Neural progenitor cell (in vitro differentiated cells): ENCODE results near the gene NUP107. TPM values are rescaled to one million over a fixed set of nuclear protein-coding genes. Genes with fewer than 3 reads are reported as not detected.
"Not testable (repeated sequence)": the region's sequence is repeated elsewhere in the genome, so short reads cannot be mapped to it uniquely, and the experiment has no call there.

Source experiments
- DNase-seq: peaks from one replicate; pipeline ENCODE4 v3.0.0-alpha.2; 2016; ENCODE audit warnings: low spot score
- H2AFZ ChIP-seq: fragments of 200-600 bp; sonication (generic); replicated peaks from 2 replicates; pipeline ENCODE4 v1.6.1; 2016; ENCODE audit warnings: antibody characterized with exemption
- H3F3A ChIP-seq: fragments of 200-600 bp; sonication (generic); 2 replicates; pipeline ENCODE4 v1.6.1; 2016; ENCODE audit warnings: antibody characterized with exemption, low read depth
- H3K27ac ChIP-seq: fragments of 200-600 bp; sonication (generic); 2 replicates; pipeline ENCODE4 v1.5.1; 2016; ENCODE audit warnings: mild to moderate bottlenecking
- H3K27me3 ChIP-seq: fragments of 200-600 bp; sonication (generic); 2 replicates; pipeline ENCODE4 v1.6.1; 2016; ENCODE audit warnings: mild to moderate bottlenecking, moderate library complexity
- H3K36me3 ChIP-seq: fragments of 200-600 bp; sonication (generic); 2 replicates; pipeline ENCODE4 v1.5.1; 2016
- H3K4me1 ChIP-seq: fragments of 200-600 bp; sonication (generic); 2 replicates; pipeline ENCODE4 v1.6.1; 2016; ENCODE audit warnings: mixed run types
- H3K4me2 ChIP-seq: fragments of 200-600 bp; sonication (generic); 2 replicates; pipeline ENCODE4 v1.6.1; 2016
- H3K4me3 ChIP-seq: fragments of 200-600 bp; sonication (generic); 2 replicates; pipeline ENCODE4 v1.5.1; 2016
- H3K79me2 ChIP-seq: fragments of 200-600 bp; sonication (generic); 2 replicates; pipeline ENCODE4 v1.6.1; 2016; ENCODE audit warnings: low read depth
- H3K9ac ChIP-seq: fragments of 200-600 bp; sonication (generic); 2 replicates; pipeline ENCODE4 v1.6.1; 2016
- H3K9me3 ChIP-seq: fragments of 200-600 bp; sonication (generic); 2 replicates; pipeline ENCODE4 v1.5.1; 2016; ENCODE audit warnings: low read depth
- H4K20me1 ChIP-seq: fragments of 200-600 bp; sonication (generic); 2 replicates; pipeline ENCODE4 v1.6.1; 2016; ENCODE audit warnings: low read depth
- H3K27ac Mint-ChIP-seq: 3 replicates; pipeline ENCODE4 v1.8.0; 2021; ENCODE audit warnings: mixed read lengths
- H3K27me3 Mint-ChIP-seq: 2 replicates; pipeline ENCODE4 v1.8.0; 2022; ENCODE audit warnings: low read depth, mild to moderate bottlenecking, inconsistent platforms, moderate library complexity, mixed read lengths; ENCODE audit not compliant: insufficient read depth
- H3K36me3 Mint-ChIP-seq: 3 replicates; pipeline ENCODE4 v1.8.0; 2021; ENCODE audit warnings: mixed read lengths
- H3K4me1 Mint-ChIP-seq: 3 replicates; pipeline ENCODE4 v1.8.0; 2021; ENCODE audit warnings: mixed read lengths
- H3K4me3 Mint-ChIP-seq: 3 replicates; pipeline ENCODE4 v1.8.0; 2021; ENCODE audit warnings: mild to moderate bottlenecking, moderate library complexity, mixed read lengths
- H3K9me3 Mint-ChIP-seq: 3 replicates; pipeline ENCODE4 v1.8.0; 2020; ENCODE audit warnings: mixed read lengths
- EZH2 ChIP-seq: fragments of 200-600 bp; sonication (generic); IDR thresholded peaks from 2 replicates; pipeline ENCODE4 v1.6.1; 2017; ENCODE audit warnings: antibody characterized with exemption, mild to moderate bottlenecking, moderate library complexity
- EZH2phosphoT487 ChIP-seq: fragments of 200-600 bp; sonication (generic); IDR thresholded peaks from 2 replicates; pipeline ENCODE4 v1.6.1; 2017; ENCODE audit warnings: antibody characterized with exemption
- total RNA-seq: library from RNA; depleted of rRNA; stranded (reverse); fragments of >200 nt; gene quantifications from 2 replicates; pipeline ENCODE4 v1.2.3, GENCODE V29; 2015; ENCODE audit warnings: low replicate concordance
- TF ChIP-seq, protein P1 (sequence below): fragments of 200-600 bp; sonication (generic); IDR thresholded peaks from 2 replicates; pipeline ENCODE4 v1.5.1; 2017; ENCODE audit warnings: antibody characterized with exemption, mild to moderate bottlenecking

Gene NUP107
- 152 and 231 TPM in 2 replicates for total RNA-seq

DNA sequence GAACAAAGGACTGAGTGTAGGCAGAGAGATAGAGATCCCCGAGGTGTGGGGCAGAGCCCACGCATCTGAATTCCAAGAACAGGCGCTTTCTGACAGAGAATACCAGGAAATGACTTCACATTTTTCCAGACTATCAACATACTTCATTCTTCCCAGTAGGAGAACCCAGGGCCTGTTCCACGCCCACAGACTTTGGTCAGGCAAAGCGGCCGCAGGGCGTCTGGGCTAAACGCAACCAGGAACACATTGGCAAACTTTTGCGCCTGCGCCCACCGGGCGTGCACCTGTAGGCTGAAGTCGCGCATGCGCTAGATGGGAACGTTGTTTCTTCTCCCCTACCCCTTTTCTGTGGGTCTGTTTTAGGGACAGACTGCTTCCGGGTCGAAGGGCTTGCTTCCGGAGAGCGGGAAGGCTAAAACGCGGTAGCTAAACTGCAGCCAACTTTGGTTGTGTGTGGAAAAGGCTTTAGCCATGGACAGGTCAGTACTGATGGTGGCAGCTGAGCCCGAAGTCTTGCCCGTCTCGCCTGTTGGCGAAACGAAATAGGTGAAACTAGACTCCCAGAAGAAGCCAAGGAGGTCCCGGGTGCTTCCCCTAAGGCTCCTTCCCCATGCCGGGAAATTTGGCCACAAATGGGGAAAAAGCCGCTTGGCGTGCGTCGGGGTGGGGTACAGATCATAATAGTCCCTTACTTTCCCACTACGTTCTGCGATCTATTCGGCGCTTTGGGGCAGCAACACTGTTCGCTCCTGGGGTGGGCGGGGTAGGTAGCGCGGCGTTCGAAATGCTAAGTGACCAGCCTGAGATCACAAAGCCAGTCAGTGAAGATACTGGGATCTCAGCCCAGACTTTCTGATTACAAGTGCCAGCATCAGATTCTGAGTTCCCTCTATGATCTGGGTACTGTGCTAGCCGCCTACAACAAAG lies at the start of gene NUP107:
Gene NUP107, plus strand, starts transcription at position 384 of the 927 bp plus-strand sequence. Its CDS starts 88 bp downstream, at position 472.
- no peaks in the 10 kb centered on the region for H3K27me3 ChIP-seq
- H3K36me3 ChIP-seq: peaks cover 5% of the 10 kb centered on the region
- Mint-ChIP-seq H3K4me3 (peak within 1 kb of the TSS; percentile 96), H3K9me3 (no peaks in the 10 kb centered on the region), H3K27ac (peak within 1 kb of the TSS; percentile 78), H3K4me1 (peaks cover 26% of the 10 kb centered on the region), H3K36me3 (peaks cover 2% of the 10 kb centered on the region), H3K27me3 (no peaks in the 10 kb centered on the region)
- H3K79me2 ChIP-seq: peaks cover 46% of the 10 kb centered on the region
- H3K4me3 ChIP-seq: peak within 1 kb of the TSS; percentile 91
- peaks cover 6% of the 10 kb centered on the region for H3K4me1 ChIP-seq
- no peaks in the 10 kb centered on the region for H3K9me3 ChIP-seq
- H4K20me1 ChIP-seq: no peaks in the 10 kb centered on the region
- no peak for TF ChIP-seq EZH2
- H2AFZ ChIP-seq: peak within 1 kb of the TSS; percentile 95
- H3K27ac ChIP-seq: no peak within 1 kb of the TSS
- peak; percentile 99 for DNase-seq
- H3K9ac ChIP-seq: peak within 1 kb of the TSS; percentile 85
- H3F3A ChIP-seq: no peaks in the 10 kb centered on the region
- H3K4me2 ChIP-seq: peak within 1 kb of the TSS; percentile 96

DNA sequence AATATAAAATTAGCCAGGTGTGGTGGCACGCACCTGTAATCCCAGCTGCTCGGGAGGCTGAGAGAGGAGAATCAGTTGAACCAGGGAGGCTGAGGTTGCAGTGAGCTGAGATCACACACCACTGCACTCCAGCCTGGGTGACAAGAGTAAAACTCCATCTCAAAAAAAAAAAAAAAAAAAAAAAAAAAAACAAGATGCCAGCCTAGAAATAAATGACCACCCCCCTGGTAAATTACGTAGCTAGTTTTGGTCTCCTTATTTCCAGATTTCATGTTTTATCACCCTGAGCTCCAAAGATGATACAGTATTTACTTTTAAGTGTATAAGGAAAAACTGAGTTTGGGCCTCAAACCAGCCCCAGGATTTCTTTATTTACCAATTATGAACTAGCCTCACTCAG lies 49.3 kb upstream of the NUP107 start:
- H3K27me3 Mint-ChIP-seq, DNase-seq, H3K4me3 Mint-ChIP-seq, H3K9ac ChIP-seq, H3K4me1 Mint-ChIP-seq, H2AFZ ChIP-seq, H3K27me3 ChIP-seq, H3K9me3 Mint-ChIP-seq, H3K4me2 ChIP-seq, H3K4me3 ChIP-seq, H3F3A ChIP-seq, H3K36me3 Mint-ChIP-seq, H3K36me3 ChIP-seq, H3K27ac ChIP-seq, H3K27ac Mint-ChIP-seq, H3K9me3 ChIP-seq: not testable (repeated sequence)
- Histone ChIP-seq H3K79me2 (peaks cover 100% of the 10 kb centered on the region), H4K20me1 (peaks cover 50% of the 10 kb centered on the region), H3K4me1 (peaks cover 10% of the 10 kb centered on the region)

DNA sequence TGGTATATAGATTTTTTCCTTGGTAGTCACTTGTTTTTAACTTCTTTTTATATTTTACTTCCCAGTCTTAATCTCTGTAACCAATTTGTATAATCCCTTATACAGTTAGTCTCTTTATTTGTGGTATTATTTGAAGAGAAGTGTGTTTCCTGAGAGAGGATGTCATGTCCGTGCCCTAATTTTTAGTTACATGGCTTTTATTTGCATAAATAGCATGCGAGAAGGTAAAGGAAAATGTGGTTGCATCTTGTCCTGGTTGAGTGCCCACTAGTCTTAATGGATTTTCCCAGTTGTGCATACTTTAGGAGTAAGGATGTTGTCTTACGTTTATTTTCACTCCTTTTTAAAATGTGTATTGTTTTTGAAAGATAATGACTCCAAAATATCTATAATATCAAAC lies 48.6 kb upstream of the NUP107 start:
- Histone ChIP-seq H3K79me2 (peaks cover 100% of the 10 kb centered on the region), H3K4me3 (no peak overlapping the region), H3K9me3 (no peaks in the 10 kb centered on the region), H4K20me1 (peaks cover 42% of the 10 kb centered on the region), H3F3A (no peaks in the 10 kb centered on the region), H3K27me3 (no peaks in the 10 kb centered on the region), H3K9ac (no peak overlapping the region), H2AFZ (no peak overlapping the region), H3K4me2 (no peak overlapping the region), H3K4me1 (peaks cover 10% of the 10 kb centered on the region), H3K27ac (no peak overlapping the region), H3K36me3 (no peaks in the 10 kb centered on the region)
- Mint-ChIP-seq H3K4me1 (peaks cover 3% of the 10 kb centered on the region), H3K36me3 (peaks cover 10% of the 10 kb centered on the region), H3K4me3 (no peak overlapping the region), H3K27me3 (no peaks in the 10 kb centered on the region), H3K27ac (no peak overlapping the region), H3K9me3 (no peaks in the 10 kb centered on the region)
- TF ChIP-seq EZH2phosphoT487 (no peak), EZH2 (no peak)
- TF ChIP-seq, protein P1, sequence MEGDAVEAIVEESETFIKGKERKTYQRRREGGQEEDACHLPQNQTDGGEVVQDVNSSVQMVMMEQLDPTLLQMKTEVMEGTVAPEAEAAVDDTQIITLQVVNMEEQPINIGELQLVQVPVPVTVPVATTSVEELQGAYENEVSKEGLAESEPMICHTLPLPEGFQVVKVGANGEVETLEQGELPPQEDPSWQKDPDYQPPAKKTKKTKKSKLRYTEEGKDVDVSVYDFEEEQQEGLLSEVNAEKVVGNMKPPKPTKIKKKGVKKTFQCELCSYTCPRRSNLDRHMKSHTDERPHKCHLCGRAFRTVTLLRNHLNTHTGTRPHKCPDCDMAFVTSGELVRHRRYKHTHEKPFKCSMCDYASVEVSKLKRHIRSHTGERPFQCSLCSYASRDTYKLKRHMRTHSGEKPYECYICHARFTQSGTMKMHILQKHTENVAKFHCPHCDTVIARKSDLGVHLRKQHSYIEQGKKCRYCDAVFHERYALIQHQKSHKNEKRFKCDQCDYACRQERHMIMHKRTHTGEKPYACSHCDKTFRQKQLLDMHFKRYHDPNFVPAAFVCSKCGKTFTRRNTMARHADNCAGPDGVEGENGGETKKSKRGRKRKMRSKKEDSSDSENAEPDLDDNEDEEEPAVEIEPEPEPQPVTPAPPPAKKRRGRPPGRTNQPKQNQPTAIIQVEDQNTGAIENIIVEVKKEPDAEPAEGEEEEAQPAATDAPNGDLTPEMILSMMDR: no peak
- no peak for DNase-seq

DNA sequence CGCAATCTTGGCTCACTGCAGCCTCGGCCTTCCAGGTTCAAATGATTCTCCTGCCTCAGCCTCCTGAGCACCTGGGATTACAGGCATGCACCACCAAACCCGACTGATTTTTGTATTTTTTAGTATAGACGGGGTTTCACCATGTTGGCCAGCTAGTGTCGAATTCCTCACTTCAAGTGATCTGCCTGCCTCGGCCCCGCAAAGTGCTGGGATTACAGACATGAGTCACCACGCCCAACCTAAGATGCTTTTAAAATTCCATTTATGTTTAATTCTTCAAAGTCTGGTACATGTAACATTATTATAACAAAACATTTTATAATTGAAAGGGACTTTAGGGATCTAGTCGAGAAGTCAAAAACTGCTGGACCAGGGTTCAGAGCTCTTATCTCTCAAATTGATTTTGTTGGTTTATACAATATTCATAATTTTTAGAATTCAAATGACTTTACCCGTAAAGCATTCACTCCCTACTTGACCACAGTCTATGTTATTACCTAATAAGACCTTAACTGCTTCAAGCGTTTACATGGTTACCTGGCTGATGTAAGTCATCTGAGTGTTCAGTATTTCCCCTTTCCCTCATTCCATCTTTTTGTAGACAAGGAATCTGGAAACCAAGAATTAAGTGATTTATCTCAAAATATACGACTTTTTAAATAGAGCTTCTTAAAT lies 47.9 kb upstream of the NUP107 start:
- Histone ChIP-seq H3K9me3 (no peaks in the 10 kb centered on the region), H3F3A (no peaks in the 10 kb centered on the region), H3K4me1 (peaks cover 9% of the 10 kb centered on the region), H3K27me3 (no peaks in the 10 kb centered on the region), H3K79me2 (peaks cover 100% of the 10 kb centered on the region), H3K4me3 (no peak overlapping the region), H4K20me1 (peaks cover 35% of the 10 kb centered on the region), H2AFZ (no peak overlapping the region), H3K4me2 (no peak overlapping the region), H3K27ac (no peak overlapping the region), H3K36me3 (no peaks in the 10 kb centered on the region), H3K9ac (no peak overlapping the region)
- peaks cover 11% of the 10 kb centered on the region for H3K36me3 Mint-ChIP-seq
- H3K4me1 Mint-ChIP-seq: peaks cover under 1% of the 10 kb centered on the region
- TF ChIP-seq, protein P1: no peak
- no peak for TF ChIP-seq EZH2phosphoT487
- TF ChIP-seq EZH2: no peak
- no peak overlapping the region for H3K27ac Mint-ChIP-seq
- H3K27me3 Mint-ChIP-seq: no peaks in the 10 kb centered on the region
- H3K9me3 Mint-ChIP-seq: no peaks in the 10 kb centered on the region
- H3K4me3 Mint-ChIP-seq: no peak overlapping the region
- DNase-seq: no peak
